Naive thymus-derived CD8-positive, alpha-beta T cell (primary cell): ENCODE data around the gene POFUT1. TPM values are rescaled to one million over a fixed set of nuclear protein-coding genes. Genes with fewer than 3 reads are reported as not detected.
"Not testable (repeated sequence)": the region's sequence is repeated elsewhere in the genome, so short reads cannot be mapped to it uniquely, and the experiment has no call there.

ENCODE experiments used
- ATAC-seq, 2 donors: fragments of 150-1000 bp; cut with Tn5 transposase in 1 of 2; sonication (Bioruptor Pico), chemical (Tn5 transposase) in 1 of 2; 1 replicate in 1 of 2; 2 replicates in 1 of 2; pipeline ENCODE4 v1.10.0; 2021; ENCODE audit warnings: mild to moderate bottlenecking in 2 of 2, moderate library complexity in 2 of 2
- POLR2A ChIA-PET: fragments of 350-600 bp; sonication (Branson Sonifier 250); formaldehyde crosslinking; loops from one replicate; lab custom pipeline; 2021; ENCODE audit warnings: antibody characterized with exemption; lab: Charles Lee
- DNase-seq, 10 donors: peaks; one replicate each; pipeline versions ENCODE4 v3.0.0 to v3.0.0-alpha.2; 2020 to 2022
- H3K27ac Mint-ChIP-seq, 10 donors: one replicate each; pipeline ENCODE4 v1.8.0; 2020 to 2022; ENCODE audit warnings: mild to moderate bottlenecking in 10 of 10, mixed read lengths in 10 of 10, moderate library complexity in 4 of 10, inconsistent platforms in 1 of 10
- H3K27me3 Mint-ChIP-seq, 5 donors: one replicate each; pipeline ENCODE4 v1.8.0; 2021 to 2022; ENCODE audit warnings: mixed read lengths in 5 of 5
- H3K36me3 Mint-ChIP-seq, 3 donors: one replicate each; pipeline ENCODE4 v1.8.0; 2020 to 2022; ENCODE audit warnings: mixed read lengths in 3 of 3, mild to moderate bottlenecking in 2 of 3, inconsistent platforms in 1 of 3
- H3K4me1 Mint-ChIP-seq, 4 donors: one replicate each; pipeline ENCODE4 v1.8.0; 2021 to 2022; ENCODE audit warnings: mixed read lengths in 4 of 4
- H3K4me3 Mint-ChIP-seq, 10 donors: one replicate each; pipeline ENCODE4 v1.8.0; 2020 to 2022; ENCODE audit warnings: mild to moderate bottlenecking in 10 of 10, mixed read lengths in 10 of 10, moderate library complexity in 6 of 10, inconsistent platforms in 1 of 10
- H3K9me3 Mint-ChIP-seq, 9 donors: one replicate each; pipeline ENCODE4 v1.8.0; 2020 to 2022; ENCODE audit warnings: mixed read lengths in 9 of 9, mild to moderate bottlenecking in 3 of 9, inconsistent platforms in 1 of 9, moderate library complexity in 1 of 9
- polyA plus RNA-seq, 3 donors: library from polyadenylated mRNA; unstranded; fragments of 300-500 nt; fragmentation: Illumina TruSeq; gene quantifications; one replicate each; pipeline ENCODE4 v1.2.3, GENCODE V29; 2021
- total RNA-seq, 8 experiments: library from RNA in 2 of 8; stranded (reverse) in 2 of 8; gene quantifications; one replicate each; pipeline ENCODE4 v1.2.3 and lab custom pipeline; 2021 to 2026

Gene POFUT1
- total and polyA plus RNA-seq, 5 experiments from 2014 or later: 10.7 to 21.8 (median 15.0) TPM

DNA sequence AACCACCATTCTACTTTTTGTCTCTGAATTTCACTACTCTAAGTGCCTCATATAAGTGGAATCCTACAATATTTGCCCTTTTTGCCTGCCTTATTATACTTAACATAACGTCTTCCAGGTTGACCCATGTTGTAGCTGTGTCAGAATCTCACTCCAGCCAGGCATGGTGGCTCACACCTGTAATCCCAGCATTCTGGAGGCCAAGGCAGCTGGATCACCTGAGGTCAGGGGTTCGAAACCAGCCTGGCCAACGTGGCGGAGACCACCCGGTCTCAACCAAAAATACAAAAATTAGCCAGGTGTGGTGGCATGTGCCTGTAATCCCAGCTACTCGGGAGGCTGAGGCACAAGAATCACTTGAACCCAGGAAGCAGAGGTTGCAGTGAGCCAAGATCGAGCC, 30.0 kb upstream of the POFUT1 start:
- H3K27ac Mint-ChIP-seq, POLR2A ChIA-PET, H3K4me1 Mint-ChIP-seq, H3K27me3 Mint-ChIP-seq, ATAC-seq, H3K36me3 Mint-ChIP-seq, H3K4me3 Mint-ChIP-seq, DNase-seq, H3K9me3 Mint-ChIP-seq: not testable (repeated sequence)

DNA sequence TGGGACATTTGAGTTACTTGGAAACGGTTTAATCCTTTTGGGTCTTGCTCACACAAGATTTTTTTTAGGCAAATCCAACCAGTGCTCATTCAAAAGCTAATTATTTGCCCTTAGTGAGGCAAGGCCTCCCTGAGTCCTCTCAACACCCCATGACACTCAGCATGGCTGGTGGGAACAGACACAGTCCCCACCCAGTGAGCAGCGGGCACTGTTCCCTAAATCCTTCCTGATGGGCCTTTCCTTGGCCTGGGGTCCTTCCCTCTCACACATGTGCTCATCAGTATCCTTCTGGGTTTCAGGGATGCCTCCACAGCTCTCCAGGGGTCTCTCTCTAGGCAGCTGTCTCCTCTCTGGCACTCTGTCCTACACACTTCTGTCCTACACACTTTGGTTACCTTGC, 28.2 kb upstream of the POFUT1 start:
- Mint-ChIP-seq H3K4me1 (peaks cover 0 to 6% (median 3%) of the 10 kb centered on the region in 4 donors), H3K36me3 (no peaks in the 10 kb centered on the region), H3K9me3 (no peaks in the 10 kb centered on the region), H3K4me3 (no peak overlapping the region), H3K27ac (peak overlapping the region in 1 of 10 donors; percentile 78), H3K27me3 (no peaks in the 10 kb centered on the region)
- ATAC-seq (no peak), DNase-seq (no peak)
- POLR2A ChIA-PET: no interaction called here

DNA sequence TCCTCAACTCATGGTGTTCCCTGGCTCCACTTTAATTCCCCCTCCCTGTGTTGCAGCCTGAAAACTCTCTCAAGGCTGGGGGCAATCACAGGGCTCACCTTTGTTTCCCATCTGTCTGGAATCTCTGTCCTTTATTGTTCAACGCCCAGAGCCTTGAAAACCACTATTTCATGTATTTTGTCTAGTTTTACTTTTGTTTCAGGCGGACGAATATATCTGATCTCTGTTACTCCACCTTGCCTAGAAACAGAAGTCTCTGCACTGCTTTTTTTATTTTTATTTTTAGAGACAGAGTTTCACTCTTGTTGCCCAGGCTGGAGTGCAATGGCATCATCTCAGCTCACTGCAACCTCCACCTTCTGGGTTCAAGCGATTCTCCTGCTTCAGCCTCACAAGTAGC, 27.7 kb upstream of the POFUT1 start:
- no peaks in the 10 kb centered on the region for H3K9me3 Mint-ChIP-seq
- peak overlapping the region in 1 of 10 donors; percentile 78 for H3K27ac Mint-ChIP-seq
- ATAC-seq (no peak), DNase-seq (no peak)
- peaks cover under 1 to 10% (median 4%) of the 10 kb centered on the region in 4 donors for H3K4me1 Mint-ChIP-seq
- POLR2A ChIA-PET: interaction anchor here (0.6 kb wide), 1 partner anchor 243 kb away, joined by 4 read pairs; no protein-coding TSS in a partner anchor
- no peaks in the 10 kb centered on the region for H3K27me3 Mint-ChIP-seq
- H3K4me3 Mint-ChIP-seq: no peak overlapping the region
- no peaks in the 10 kb centered on the region for H3K36me3 Mint-ChIP-seq

GRCh38 chr20:32181606-32182005, 26.1 kb upstream of the POFUT1 start:
- Mint-ChIP-seq H3K4me1 (peaks cover 7 to 17% (median 8%) of the 10 kb centered on the region in 4 donors), H3K4me3 (no peak overlapping the region), H3K27me3 (no peaks in the 10 kb centered on the region), H3K27ac (no peak overlapping the region), H3K36me3 (no peaks in the 10 kb centered on the region), H3K9me3 (no peaks in the 10 kb centered on the region)
- DNase-seq (no peak), ATAC-seq (no peak)
- POLR2A ChIA-PET: interaction anchor here (0.5 kb wide), 1 partner anchor 21 kb away, joined by 4 read pairs; no protein-coding TSS in a partner anchor

DNA sequence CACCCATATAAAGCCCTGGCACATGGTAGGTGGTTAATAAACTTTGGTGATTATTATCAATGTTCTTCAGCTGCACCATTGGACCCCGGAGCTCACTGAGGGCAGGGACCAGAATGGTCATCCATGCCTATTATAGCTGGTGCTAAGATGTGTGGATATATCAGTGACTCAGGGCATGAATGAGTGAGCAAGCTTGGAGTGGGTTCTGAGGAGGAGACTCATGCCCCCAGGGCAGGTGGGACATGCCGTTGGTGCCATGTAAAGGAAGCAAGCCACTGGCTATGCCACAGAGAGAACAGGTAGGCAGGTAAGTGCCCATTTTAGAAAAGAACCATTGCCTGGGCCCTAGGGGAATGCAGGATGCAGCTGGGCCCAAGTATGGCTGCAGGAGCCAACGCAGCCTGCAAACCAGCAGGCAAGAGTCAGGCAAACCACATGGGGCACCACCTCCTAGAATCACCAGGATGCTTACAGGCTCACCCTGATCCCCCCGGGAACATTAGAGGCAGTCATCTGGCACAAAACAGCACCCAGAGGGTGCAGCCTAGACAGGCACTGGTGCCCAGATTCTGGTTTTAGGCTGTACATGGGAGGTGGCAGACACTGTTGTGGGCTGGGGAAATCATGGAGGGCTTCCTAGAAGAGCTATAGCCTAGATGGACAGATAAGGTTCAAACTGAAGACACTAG, 23.6 kb upstream of the POFUT1 start:
- DNase-seq (no peak), ATAC-seq (no peak)
- Mint-ChIP-seq H3K9me3 (no peaks in the 10 kb centered on the region), H3K4me1 (peaks cover 8 to 25% (median 22%) of the 10 kb centered on the region in 4 donors), H3K27me3 (no peaks in the 10 kb centered on the region), H3K27ac (peak overlapping the region in 1 of 10 donors; percentile 29), H3K4me3 (no peak overlapping the region), H3K36me3 (no peaks in the 10 kb centered on the region)
- POLR2A ChIA-PET: no interaction called here

- POLR2A ChIA-PET: interaction anchor here (0.6 kb wide), 1 partner anchor 374 kb away, joined by 3 read pairs; no protein-coding TSS in a partner anchor
- Mint-ChIP-seq H3K27ac (peak overlapping the region in 3 of 10 donors; percentile 8 to 32 (median 20)), H3K27me3 (no peaks in the 10 kb centered on the region)
Measured at GRCh38 chr20:32184961-32185603, 22.6 kb upstream of the POFUT1 start.

DNA sequence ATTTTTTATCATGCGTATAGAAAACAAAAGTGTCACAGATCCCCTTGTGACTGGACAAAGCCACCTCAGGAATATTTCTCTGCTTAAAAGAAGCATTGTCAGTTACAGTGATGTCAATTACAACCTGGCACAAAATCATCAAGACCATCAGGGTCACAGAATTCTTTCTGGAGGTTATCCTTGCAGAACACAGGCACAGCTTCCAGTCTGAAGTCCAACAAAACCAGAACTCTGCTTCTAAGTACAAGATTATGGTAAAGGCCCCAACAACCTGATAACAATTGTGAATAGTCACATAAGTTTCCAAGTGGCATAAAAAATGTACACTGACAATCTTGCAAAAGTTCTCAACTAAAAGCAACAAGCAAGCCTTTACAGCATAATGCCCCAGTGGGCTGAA, 21.2 kb upstream of the POFUT1 start:
- no peaks in the 10 kb centered on the region for H3K9me3 Mint-ChIP-seq
- ATAC-seq (no peak), DNase-seq (no peak)
- no peaks in the 10 kb centered on the region for H3K36me3 Mint-ChIP-seq
- POLR2A ChIA-PET: interaction anchor here (0.9 kb wide), 1 partner anchor 14 kb away, joined by 3 read pairs; no protein-coding TSS in a partner anchor
- no peak overlapping the region for H3K27ac Mint-ChIP-seq
- no peaks in the 10 kb centered on the region for H3K27me3 Mint-ChIP-seq
- H3K4me1 Mint-ChIP-seq: peaks cover 8 to 42% (median 36%) of the 10 kb centered on the region in 4 donors
- no peak overlapping the region for H3K4me3 Mint-ChIP-seq

More at GRCh38 chr20:32184961-32185603, 22.6 kb upstream of the POFUT1 start:
- ATAC-seq (no peak), DNase-seq (no peak)
- Mint-ChIP-seq H3K36me3 (no peaks in the 10 kb centered on the region), H3K9me3 (no peaks in the 10 kb centered on the region), H3K4me3 (no peak overlapping the region), H3K4me1 (peaks cover 8 to 32% (median 28%) of the 10 kb centered on the region in 4 donors)

DNA sequence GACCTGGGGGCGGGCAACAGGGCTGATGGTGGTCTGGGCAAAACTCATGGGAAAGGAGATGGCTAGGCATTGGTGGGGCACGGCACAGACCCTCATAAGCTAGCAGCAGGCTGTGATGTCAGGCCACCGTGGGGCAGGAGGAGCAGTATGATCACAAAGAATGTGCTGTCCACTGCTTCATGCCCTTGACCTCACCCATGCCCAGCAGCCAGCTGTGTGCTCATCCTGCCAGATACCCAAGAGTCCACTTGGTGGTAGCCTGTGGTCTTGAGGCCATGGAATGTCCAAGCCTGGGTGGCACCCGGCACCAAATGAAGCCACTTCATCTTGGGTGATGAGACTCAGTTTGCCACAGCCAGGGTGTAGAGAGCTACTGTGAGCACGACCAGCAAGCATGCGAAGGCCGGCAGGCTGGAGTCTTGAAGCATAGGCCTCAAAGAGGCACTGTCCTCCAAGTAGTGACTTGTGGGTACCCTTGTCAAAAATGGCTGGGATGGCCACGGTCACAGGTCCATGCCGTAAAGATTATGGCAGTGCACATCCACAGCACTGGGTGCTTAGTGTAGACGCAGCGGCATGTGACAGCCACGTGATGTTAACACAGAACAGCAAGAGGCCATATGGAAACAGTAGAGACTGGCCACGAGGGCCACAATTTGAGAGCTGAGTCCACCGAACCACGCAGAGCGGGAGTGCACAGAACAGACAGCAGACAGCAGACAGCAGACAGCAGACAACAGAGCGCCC, 19.1 kb upstream of the POFUT1 start:
- Mint-ChIP-seq H3K9me3 (no peaks in the 10 kb centered on the region), H3K4me3 (peak overlapping the region; percentile 76 to 93 (median 84)), H3K27ac (peak overlapping the region; percentile 32 to 91 (median 87)), H3K36me3 (no peaks in the 10 kb centered on the region), H3K27me3 (no peaks in the 10 kb centered on the region), H3K4me1 (peaks cover 8 to 47% (median 32%) of the 10 kb centered on the region in 4 donors)
- ATAC-seq: no peak
- no peak for DNase-seq
- POLR2A ChIA-PET: no interaction called here

- H3K4me1 Mint-ChIP-seq: peaks cover 10 to 47% (median 35%) of the 10 kb centered on the region in 4 donors
- ATAC-seq: no peak
- peak overlapping the region; percentile 32 to 91 (median 89) for H3K27ac Mint-ChIP-seq
- H3K9me3 Mint-ChIP-seq: no peaks in the 10 kb centered on the region
- POLR2A ChIA-PET: interaction anchor here (0.9 to 1.9 kb wide), 3 partner anchors 14 to 1804 kb away, joined by 3 to 6 read pairs (median 4); partner anchors contain the start of genes RALY and TM9SF4
- peak overlapping the region in 9 of 10 donors; percentile 76 to 93 (median 86) for H3K4me3 Mint-ChIP-seq
- H3K36me3 Mint-ChIP-seq: no peaks in the 10 kb centered on the region
- no peaks in the 10 kb centered on the region for H3K27me3 Mint-ChIP-seq
- no peak for DNase-seq
Measured at GRCh38 chr20:32189123-32189410, 18.6 kb upstream of the POFUT1 start.

DNA sequence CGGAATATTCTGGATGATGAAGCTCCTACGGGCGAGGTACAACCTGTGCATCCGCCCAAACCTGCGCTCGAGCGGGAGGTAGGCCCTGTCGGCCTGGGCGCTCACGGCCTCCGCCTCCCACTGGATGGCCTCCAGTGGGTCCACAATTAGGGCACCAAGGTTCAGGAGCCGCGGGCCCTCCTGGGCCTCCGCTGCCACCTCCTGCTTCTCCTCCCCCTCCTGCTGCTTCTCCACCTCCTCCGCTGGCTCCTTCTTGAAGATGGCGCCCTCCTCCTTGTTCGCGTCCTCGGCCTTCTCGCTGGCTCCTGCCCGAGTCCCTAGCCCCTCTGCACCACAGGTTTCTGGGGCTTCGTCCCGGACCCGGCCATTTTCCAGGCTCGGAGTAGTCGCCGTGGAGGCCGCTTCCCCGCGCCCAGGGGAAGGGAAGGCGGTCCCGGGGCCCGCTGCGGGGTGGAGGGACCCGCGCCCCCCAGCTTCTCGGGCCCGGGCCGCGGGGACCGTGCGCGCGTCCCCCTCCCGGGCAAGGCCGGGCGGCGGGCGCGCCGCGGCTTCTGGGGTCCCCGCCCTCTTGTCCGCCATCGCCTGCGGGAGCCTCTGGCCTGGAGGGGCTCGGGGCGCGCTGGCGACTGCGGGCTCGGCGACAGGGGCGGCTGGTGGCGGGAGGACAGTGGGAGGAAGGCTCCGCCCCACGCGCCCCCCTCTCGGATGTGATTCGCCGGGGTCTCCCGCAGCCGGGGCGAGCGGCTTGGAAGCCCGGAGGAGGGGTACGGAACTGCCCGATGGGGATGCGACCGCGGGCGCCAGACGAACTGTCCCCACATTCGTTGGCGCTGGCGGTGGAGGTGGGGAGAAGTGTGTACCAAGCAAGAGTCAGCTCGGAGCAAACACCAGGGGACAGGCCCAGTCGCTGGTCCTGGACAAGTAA, 17.7 kb upstream of the POFUT1 start:
- H3K4me1 Mint-ChIP-seq: peaks cover 11 to 49% (median 36%) of the 10 kb centered on the region in 4 donors

GRCh38 chr20:32190616-32191415, 16.9 kb upstream of the POFUT1 start:
- peak overlapping the region; percentile 74 to 86 (median 78) for H3K4me3 Mint-ChIP-seq
- no peaks in the 10 kb centered on the region for H3K9me3 Mint-ChIP-seq
- H3K27me3 Mint-ChIP-seq: no peaks in the 10 kb centered on the region
- peaks cover 0 to 12% (median 6%) of the 10 kb centered on the region in 3 donors for H3K36me3 Mint-ChIP-seq
- peaks cover 14 to 46% (median 30%) of the 10 kb centered on the region in 4 donors for H3K4me1 Mint-ChIP-seq
- ATAC-seq: no peak
- POLR2A ChIA-PET: interaction anchor here (0.6 to 1.9 kb wide), 3 partner anchors 12 to 320 kb away, joined by 3 to 6 read pairs (median 3); no protein-coding TSS in a partner anchor
- no peak for DNase-seq
- H3K27ac Mint-ChIP-seq: peak overlapping the region; percentile 78 to 91 (median 86)

More for the DNA sequence above, 17.7 kb upstream of the POFUT1 start:
- Mint-ChIP-seq H3K9me3 (no peaks in the 10 kb centered on the region), H3K27me3 (no peaks in the 10 kb centered on the region), H3K4me3 (peak overlapping the region; percentile 76 to 93 (median 86)), H3K36me3 (peaks cover 0 to 4% (median 0%) of the 10 kb centered on the region in 3 donors), H3K27ac (peak overlapping the region; percentile 78 to 94 (median 90))
- peak; percentile 14 to 68 (median 44) for DNase-seq
- POLR2A ChIA-PET: interaction anchor here (0.9 to 1.9 kb wide), 4 partner anchors 13 to 1803 kb away, joined by 3 to 6 read pairs (median 4); partner anchors contain the start of genes RALY and TM9SF4
- ATAC-seq: peak; percentile 69 to 73
